Activated B cell treated with CpG ODN at 0.5 μM for 24 hours (primary cell): ENCODE results near the gene USP40. TPM values are rescaled to one million over a fixed set of nuclear protein-coding genes. Genes with fewer than 3 reads are reported as not detected.

Experiments
- ATAC-seq: fragments of 200-7000 bp; cut with Tn5 transposase; one replicate; pipeline ENCODE4 v1.10.0; 2021; ENCODE audit warnings: low read depth, mild to moderate bottlenecking, moderate library complexity
- CTCF ChIA-PET: fragments of 350-600 bp; sonication (Branson Sonifier 250); formaldehyde crosslinking; loops from one replicate; lab custom pipeline; 2021; ENCODE audit warnings: antibody characterized with exemption; lab: Charles Lee
- POLR2A ChIA-PET: fragments of 350-600 bp; sonication (Branson Sonifier 250); formaldehyde crosslinking; loops from one replicate; lab custom pipeline; 2021; ENCODE audit warnings: antibody characterized with exemption; lab: Charles Lee
- DNase-seq: peaks from one replicate; pipeline ENCODE4 v3.0.0; 2022
- H3K27ac Mint-ChIP-seq: one replicate; pipeline ENCODE4 v1.8.0; 2020; ENCODE audit warnings: mixed read lengths
- H3K27me3 Mint-ChIP-seq: one replicate; pipeline ENCODE4 v1.8.0; 2021; ENCODE audit warnings: mixed read lengths
- H3K36me3 Mint-ChIP-seq: one replicate; pipeline ENCODE4 v1.8.0; 2021; ENCODE audit warnings: low read depth, mixed read lengths
- H3K4me1 Mint-ChIP-seq: one replicate; pipeline ENCODE4 v1.8.0; 2021; ENCODE audit warnings: mixed read lengths
- H3K4me3 Mint-ChIP-seq: one replicate; pipeline ENCODE4 v1.8.0; 2020; ENCODE audit warnings: mild to moderate bottlenecking, mixed read lengths
- H3K9me3 Mint-ChIP-seq: one replicate; pipeline ENCODE4 v1.8.0; 2020; ENCODE audit warnings: mixed read lengths
- CTCF ChIP-seq: fragments of 200-600 bp; IDR thresholded peaks from one replicate; pipeline ENCODE4 v1.8.0; 2022; ENCODE audit warnings: antibody characterized with exemption, mild to moderate bottlenecking
- intact Hi-C: fragments of 100-400 bp; cut with micrococcal nuclease; formaldehyde crosslinking; loops from one replicate; pipeline ENCODE4 v1.15.1; 2024
- total RNA-seq: library from RNA; stranded (reverse); gene quantifications from 2 replicates; pipeline ENCODE4 v1.2.3, GENCODE V29; 2022

USP40 gene
- total RNA-seq, 1 donor from 2014 or later: 30.4 TPM

- no peak for TF ChIP-seq CTCF
- Mint-ChIP-seq H3K9me3 (no peaks in the 10 kb centered on the region), H3K36me3 (peaks cover 93% of the 10 kb centered on the region), H3K27ac (no peak overlapping the region), H3K4me3 (no peak overlapping the region), H3K27me3 (no peaks in the 10 kb centered on the region), H3K4me1 (no peaks in the 10 kb centered on the region)
- intact Hi-C loops: no loop called here
- DNase-seq: no peak
- POLR2A ChIA-PET: no interaction called here
- ATAC-seq: no peak
- CTCF ChIA-PET: no interaction called here
Observed at GRCh38 chr2:233464056-233464455, 102.5 kb downstream of the USP40 start.

- no peaks in the 10 kb centered on the region for H3K9me3 Mint-ChIP-seq
- ChIA-PET POLR2A (no interaction called here), CTCF (no interaction called here)
- no peak overlapping the region for H3K4me3 Mint-ChIP-seq
- no peaks in the 10 kb centered on the region for H3K27me3 Mint-ChIP-seq
- peaks cover 93% of the 10 kb centered on the region for H3K36me3 Mint-ChIP-seq
- no peak for TF ChIP-seq CTCF
- intact Hi-C loops: no loop called here
- H3K4me1 Mint-ChIP-seq: no peaks in the 10 kb centered on the region
- ATAC-seq: no peak
- no peak overlapping the region for H3K27ac Mint-ChIP-seq
- no peak for DNase-seq
Observed at GRCh38 chr2:233463586-233463985, 103.0 kb downstream of the USP40 start.

- ChIA-PET POLR2A (no interaction called here), CTCF (no interaction called here)
- peaks cover 92% of the 10 kb centered on the region for H3K36me3 Mint-ChIP-seq
- DNase-seq: no peak
- TF ChIP-seq CTCF: no peak
- no peaks in the 10 kb centered on the region for H3K27me3 Mint-ChIP-seq
- no peak overlapping the region for H3K4me3 Mint-ChIP-seq
- H3K9me3 Mint-ChIP-seq: no peaks in the 10 kb centered on the region
- H3K27ac Mint-ChIP-seq: no peak overlapping the region
- intact Hi-C loops: no loop called here
- ATAC-seq: no peak
- H3K4me1 Mint-ChIP-seq: no peaks in the 10 kb centered on the region
Observed at GRCh38 chr2:233462826-233463470, 103.6 kb downstream of the USP40 start.

- no peak overlapping the region for H3K4me3 Mint-ChIP-seq
- H3K36me3 Mint-ChIP-seq: peaks cover 92% of the 10 kb centered on the region
- H3K9me3 Mint-ChIP-seq: no peaks in the 10 kb centered on the region
- intact Hi-C loops: no loop called here
- no peaks in the 10 kb centered on the region for H3K4me1 Mint-ChIP-seq
- CTCF ChIA-PET: no interaction called here
- H3K27me3 Mint-ChIP-seq: no peaks in the 10 kb centered on the region
- no peak for TF ChIP-seq CTCF
- H3K27ac Mint-ChIP-seq: no peak overlapping the region
- POLR2A ChIA-PET: no interaction called here
- DNase-seq (no peak), ATAC-seq (no peak)
Observed at GRCh38 chr2:233462202-233462785, 104.3 kb downstream of the USP40 start.

- intact Hi-C loops: no loop called here
- Mint-ChIP-seq H3K36me3 (peaks cover 92% of the 10 kb centered on the region), H3K4me3 (no peak overlapping the region), H3K27ac (peak overlapping the region; percentile 10), H3K27me3 (no peaks in the 10 kb centered on the region), H3K4me1 (no peaks in the 10 kb centered on the region), H3K9me3 (no peaks in the 10 kb centered on the region)
- POLR2A ChIA-PET: no interaction called here
- DNase-seq (no peak), ATAC-seq (no peak)
- TF ChIP-seq CTCF: no peak
- CTCF ChIA-PET: no interaction called here
Observed at GRCh38 chr2:233461481-233461891, 105.1 kb downstream of the USP40 start.
